Activated CD8-positive, alpha-beta T cell treated with anti-CD3 and anti-CD28 coated beads for 36 hours (primary cell): ENCODE results near the gene TMEM240. TPM values are rescaled to one million over a fixed set of nuclear protein-coding genes. Genes with fewer than 3 reads are reported as not detected.
"Not testable (repeated sequence)": the region's sequence is repeated elsewhere in the genome, so short reads cannot be mapped to it uniquely, and the experiment has no call there.

ENCODE experiments used
- ATAC-seq: fragments of 200-7000 bp; cut with Tn5 transposase; one replicate; pipeline ENCODE4 v1.10.0; 2021; ENCODE audit warnings: mild to moderate bottlenecking, moderate library complexity
- CTCF ChIA-PET: fragments of 350-600 bp; sonication (Branson Sonifier 250); formaldehyde crosslinking; loops from one replicate; lab custom pipeline; 2021; ENCODE audit warnings: antibody characterized with exemption; lab: Charles Lee
- POLR2A ChIA-PET: fragments of 350-600 bp; sonication (Branson Sonifier 250); formaldehyde crosslinking; loops from one replicate; lab custom pipeline; 2021; ENCODE audit warnings: antibody characterized with exemption; lab: Charles Lee
- DNase-seq: peaks from one replicate; pipeline ENCODE4 v3.0.0-alpha.2; 2020
- H3K27ac Mint-ChIP-seq: one replicate; pipeline ENCODE4 v1.8.0; 2021; ENCODE audit warnings: mild to moderate bottlenecking, mixed read lengths
- H3K27me3 Mint-ChIP-seq: one replicate; pipeline ENCODE4 v1.8.0; 2021; ENCODE audit warnings: mixed read lengths
- H3K36me3 Mint-ChIP-seq: one replicate; pipeline ENCODE4 v1.8.0; 2021; ENCODE audit warnings: low read depth, mixed read lengths
- H3K4me1 Mint-ChIP-seq: one replicate; pipeline ENCODE4 v1.8.0; 2021; ENCODE audit warnings: low read depth, mixed read lengths
- H3K4me3 Mint-ChIP-seq: one replicate; pipeline ENCODE4 v1.8.0; 2021; ENCODE audit warnings: mild to moderate bottlenecking, moderate library complexity, mixed read lengths
- H3K9me3 Mint-ChIP-seq: one replicate; pipeline ENCODE4 v1.8.0; 2021; ENCODE audit warnings: mixed read lengths
- intact Hi-C: fragments of 100-400 bp; cut with micrococcal nuclease; formaldehyde crosslinking; loops from one replicate; pipeline ENCODE4 v1.10.0; 2022
- total RNA-seq, 2 experiments: library from RNA; stranded (reverse); gene quantifications; one replicate each; pipeline ENCODE4 v1.2.3, GENCODE V29; 2021
- TF ChIP-seq, protein P1 (sequence below): fragments of 200-600 bp; IDR thresholded peaks from one replicate; pipeline ENCODE4 v1.8.0; 2022; ENCODE audit warnings: antibody characterized with exemption, mild to moderate bottlenecking

TMEM240 gene
- total RNA-seq, 2 experiments from 2014 or later: 0.45 to 0.74 TPM

DNA sequence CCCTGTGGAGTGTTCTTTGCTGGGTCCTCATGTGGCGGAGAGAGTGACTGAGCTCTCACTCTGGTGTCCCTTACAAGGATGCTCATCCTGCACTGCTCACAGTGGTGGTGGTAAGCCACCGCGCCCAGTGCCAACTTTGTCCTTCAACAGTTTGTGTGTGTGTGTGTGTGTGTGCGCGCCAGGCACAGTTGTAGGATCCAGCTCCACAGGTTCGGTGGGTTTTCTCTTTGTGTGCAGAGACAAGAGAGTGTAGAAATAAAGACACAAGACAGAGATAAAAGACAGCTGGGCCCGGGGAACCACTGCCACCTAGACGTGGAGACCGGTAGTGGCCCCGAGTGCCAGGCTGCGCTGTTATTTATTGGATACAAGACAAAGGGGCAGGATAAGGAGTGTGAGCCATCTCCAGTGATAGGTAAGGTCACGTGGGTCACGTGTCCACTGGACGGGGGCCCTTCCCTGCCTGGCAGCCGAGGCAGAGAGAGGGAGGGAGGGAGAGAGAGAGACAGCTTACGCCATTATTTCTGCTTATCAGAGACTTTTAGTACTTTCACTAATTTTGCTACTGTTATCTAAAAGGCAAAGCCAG is 35.6 kb downstream of the TMEM240 start:
- peak; percentile 89 for DNase-seq
- Mint-ChIP-seq H3K27ac (peak overlapping the region; percentile 87), H3K4me3 (peak overlapping the region; percentile 41)
- CTCF ChIA-PET: interaction anchor here (0.8 to 2.1 kb wide), 10 partner anchors 11 to 158 kb away, joined by 3 to 10 read pairs (median 4); partner anchors contain the start of genes AURKAIP1 and CCNL2
- H3K4me1 Mint-ChIP-seq, H3K27me3 Mint-ChIP-seq, H3K36me3 Mint-ChIP-seq, H3K9me3 Mint-ChIP-seq, intact Hi-C loops: not testable (repeated sequence)
- TF ChIP-seq, protein P1, sequence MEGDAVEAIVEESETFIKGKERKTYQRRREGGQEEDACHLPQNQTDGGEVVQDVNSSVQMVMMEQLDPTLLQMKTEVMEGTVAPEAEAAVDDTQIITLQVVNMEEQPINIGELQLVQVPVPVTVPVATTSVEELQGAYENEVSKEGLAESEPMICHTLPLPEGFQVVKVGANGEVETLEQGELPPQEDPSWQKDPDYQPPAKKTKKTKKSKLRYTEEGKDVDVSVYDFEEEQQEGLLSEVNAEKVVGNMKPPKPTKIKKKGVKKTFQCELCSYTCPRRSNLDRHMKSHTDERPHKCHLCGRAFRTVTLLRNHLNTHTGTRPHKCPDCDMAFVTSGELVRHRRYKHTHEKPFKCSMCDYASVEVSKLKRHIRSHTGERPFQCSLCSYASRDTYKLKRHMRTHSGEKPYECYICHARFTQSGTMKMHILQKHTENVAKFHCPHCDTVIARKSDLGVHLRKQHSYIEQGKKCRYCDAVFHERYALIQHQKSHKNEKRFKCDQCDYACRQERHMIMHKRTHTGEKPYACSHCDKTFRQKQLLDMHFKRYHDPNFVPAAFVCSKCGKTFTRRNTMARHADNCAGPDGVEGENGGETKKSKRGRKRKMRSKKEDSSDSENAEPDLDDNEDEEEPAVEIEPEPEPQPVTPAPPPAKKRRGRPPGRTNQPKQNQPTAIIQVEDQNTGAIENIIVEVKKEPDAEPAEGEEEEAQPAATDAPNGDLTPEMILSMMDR: peak; percentile 67
- ATAC-seq: peak; percentile 87
- POLR2A ChIA-PET: interaction anchor here (0.6 to 1.4 kb wide), 7 partner anchors 9 to 182 kb away, joined by 3 to 5 read pairs (median 3); partner anchors contain the start of gene CCNL2

DNA sequence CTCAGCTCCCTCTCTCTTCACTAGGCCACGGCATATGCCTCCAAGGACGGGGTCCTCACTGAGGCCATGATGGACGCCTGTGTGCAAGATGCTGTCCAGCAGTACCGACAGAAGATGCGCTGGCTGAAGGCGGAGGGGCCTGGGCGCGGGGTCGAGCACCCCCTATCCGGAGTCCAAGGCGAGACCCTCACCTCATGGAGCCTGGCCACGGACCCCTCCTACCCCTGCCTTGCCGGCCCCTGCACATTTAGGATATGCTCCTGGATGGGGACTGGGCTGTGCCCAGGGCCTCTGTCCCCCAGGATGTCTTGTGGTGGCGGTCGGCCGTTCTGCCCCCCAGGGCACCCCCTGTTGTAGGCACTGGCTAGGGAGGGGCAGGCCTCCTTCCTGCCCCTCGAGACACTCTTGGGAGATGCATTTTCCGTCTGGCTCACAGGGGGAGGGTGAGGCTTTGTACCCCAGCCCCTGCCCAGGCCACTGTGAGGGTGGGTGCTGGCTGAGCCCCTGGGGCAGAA is 44.9 kb downstream of the TMEM240 start:
- intact Hi-C loops, DNase-seq, CTCF ChIA-PET, ATAC-seq, H3K9me3 Mint-ChIP-seq, H3K4me1 Mint-ChIP-seq, H3K27me3 Mint-ChIP-seq, H3K4me3 Mint-ChIP-seq, H3K27ac Mint-ChIP-seq: not testable (repeated sequence)
- POLR2A ChIA-PET: interaction anchor here (1.1 kb wide), 1 partner anchor 9 kb away, joined by 3 read pairs; no protein-coding TSS in a partner anchor
- peaks cover 34% of the 10 kb centered on the region for H3K36me3 Mint-ChIP-seq

DNA sequence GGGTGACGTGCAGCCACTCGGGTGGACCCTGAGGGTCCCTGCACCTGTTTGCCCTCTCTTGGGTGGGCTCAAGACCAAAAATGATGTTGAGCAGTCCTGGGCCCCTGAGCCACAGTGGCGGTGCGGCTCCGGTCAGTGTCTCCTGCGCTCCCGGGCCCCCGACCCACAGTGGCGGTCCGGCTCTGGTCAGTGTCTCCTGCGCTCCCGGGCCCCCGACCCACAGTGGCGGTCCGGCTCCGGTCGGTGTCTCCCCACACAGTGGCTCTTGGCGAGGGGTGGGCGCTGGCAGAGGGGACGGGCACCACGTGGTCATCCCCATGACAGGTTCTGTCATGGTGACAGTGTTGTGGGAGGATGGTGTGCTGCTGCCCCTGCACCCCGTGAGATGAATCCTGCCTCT is 46.1 kb downstream of the TMEM240 start:
- H3K4me1 Mint-ChIP-seq, ATAC-seq, H3K9me3 Mint-ChIP-seq, H3K4me3 Mint-ChIP-seq, DNase-seq, intact Hi-C loops, H3K27me3 Mint-ChIP-seq, H3K27ac Mint-ChIP-seq: not testable (repeated sequence)
- ChIA-PET POLR2A (interaction anchor here (1.8 kb wide), 1 partner anchor 10 kb away, joined by 5 read pairs; no protein-coding TSS in a partner anchor), CTCF (interaction anchor here (1.7 kb wide), 1 partner anchor 10 kb away, joined by 5 read pairs; no protein-coding TSS in a partner anchor)
- peaks cover 45% of the 10 kb centered on the region for H3K36me3 Mint-ChIP-seq

DNA sequence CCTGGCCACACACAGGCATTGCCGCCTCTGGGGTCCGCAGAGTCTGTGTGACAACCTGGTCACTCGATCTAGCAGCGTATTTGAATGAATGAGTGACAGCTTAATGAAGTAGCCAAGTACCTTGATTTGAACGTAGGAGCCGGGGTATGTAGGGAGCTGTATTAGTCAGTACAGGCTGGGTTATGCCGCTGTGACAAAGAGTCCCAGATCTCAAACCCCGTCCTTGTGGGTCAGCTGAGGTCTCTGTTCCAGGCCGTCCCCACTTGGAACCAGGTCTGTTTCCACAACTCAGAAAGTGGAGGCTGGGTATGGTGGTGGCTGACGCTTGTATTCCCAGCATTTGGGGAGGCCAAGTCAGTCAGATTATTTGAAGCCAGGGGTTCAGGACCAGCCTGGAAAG is 48.8 kb downstream of the TMEM240 start:
- H3K9me3 Mint-ChIP-seq: peaks cover 6% of the 10 kb centered on the region
- ChIA-PET POLR2A (interaction anchor here (1.7 kb wide), 1 partner anchor 64 kb away, joined by 4 read pairs; no protein-coding TSS in a partner anchor), CTCF (no interaction called here)
- no peak overlapping the region for H3K27ac Mint-ChIP-seq
- H3K4me3 Mint-ChIP-seq: no peak overlapping the region
- intact Hi-C loops: no loop called here
- no peak for DNase-seq
- peaks cover 55% of the 10 kb centered on the region for H3K36me3 Mint-ChIP-seq
- no peaks in the 10 kb centered on the region for H3K4me1 Mint-ChIP-seq
- no peaks in the 10 kb centered on the region for H3K27me3 Mint-ChIP-seq
- ATAC-seq: no peak
- TF ChIP-seq, protein P1: no peak

DNA sequence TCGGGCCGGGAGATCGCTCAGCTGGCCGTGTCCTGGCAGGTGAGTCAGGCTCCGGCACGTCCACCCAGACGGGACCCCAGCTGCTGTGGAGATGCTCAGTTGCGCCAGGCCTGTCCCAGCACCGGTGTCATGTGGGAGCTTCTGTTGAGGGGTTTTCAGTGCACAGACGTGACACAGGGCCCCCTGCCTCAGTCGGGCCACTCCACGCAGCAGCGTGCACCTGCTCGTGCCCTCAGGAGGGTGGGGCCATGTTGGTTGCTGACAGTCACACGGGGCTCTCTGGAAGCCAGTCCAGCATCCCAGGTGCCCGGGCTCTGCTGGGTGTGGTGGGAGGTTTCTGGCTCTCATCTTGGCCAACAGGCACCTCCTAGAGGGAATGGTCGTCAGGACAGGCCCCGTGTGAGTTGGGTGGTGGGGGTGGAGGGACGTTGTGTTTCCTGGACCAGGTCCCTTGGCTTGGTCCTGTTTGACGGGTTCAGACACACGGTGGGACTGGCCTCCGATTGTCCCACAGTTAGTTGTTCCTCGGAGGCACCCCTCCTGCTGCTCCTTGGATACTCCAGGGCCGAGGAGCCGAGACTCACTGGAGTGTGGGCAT is 49.7 kb downstream of the TMEM240 start:
- POLR2A ChIA-PET: interaction anchor here (1.7 kb wide), 1 partner anchor 65 kb away, joined by 4 read pairs; no protein-coding TSS in a partner anchor
- H3K36me3 Mint-ChIP-seq: peaks cover 54% of the 10 kb centered on the region

More for the DNA sequence above, 49.7 kb downstream of the TMEM240 start:
- H3K27me3 Mint-ChIP-seq: no peaks in the 10 kb centered on the region
- ATAC-seq (no peak), DNase-seq (no peak)
- H3K4me1 Mint-ChIP-seq: no peaks in the 10 kb centered on the region
- H3K4me3 Mint-ChIP-seq: no peak overlapping the region
- CTCF ChIA-PET: no interaction called here
- no peak overlapping the region for H3K27ac Mint-ChIP-seq
- intact Hi-C loops: no loop called here
- H3K9me3 Mint-ChIP-seq: peaks cover 6% of the 10 kb centered on the region
- TF ChIP-seq, protein P1: no peak
